ENCODE measurements around the gene TMEM141.

GRCh38 chr9:136765041-136765440 lies 26.1 kb upstream of the TMEM141 start:
- TF ChIP-seq POLR2AphosphoS5 (IDR thresholded peaks at IDR 0.05): no peak
- TF ChIP-seq CTCF (IDR thresholded peaks at IDR 0.05): no peak
- TF ChIP-seq POLR2A (IDR thresholded peaks at IDR 0.05): no peak
